HG03432 (cell line): Measurements from ENCODE around the gene CDK2AP2.
A peak's percentile ranks its signal among the peaks of the same experiment; 100 is the strongest.
"Not testable (repeated sequence)": the region's sequence is repeated elsewhere in the genome, so short reads cannot be mapped to it uniquely, and the experiment has no call there.

Experiments
- ATAC-seq: cut with Tn5 transposase; IDR thresholded peaks from one replicate; pipeline ENCODE4 v1.9.1; 2021; ENCODE audit warnings: mild to moderate bottlenecking, moderate library complexity; ENCODE audit not compliant: unreplicated experiment

Gene CDK2AP2

GRCh38 chr11:67524480-67524808, 16.5 kb upstream of the CDK2AP2 start:
- ATAC-seq, result no peak

- no peak for ATAC-seq
These were observed 15.9 kb upstream of the CDK2AP2 start for GRCh38 chr11:67523556-67524479.

GRCh38 chr11:67522844-67523555, 15.0 kb upstream of the CDK2AP2 start, which contains the start of gene CABP2:
Gene CABP2, minus strand, starts transcription at chr11:67523446. Its CDS starts 120 bp downstream, at chr11:67523326.
- no peak for ATAC-seq

GRCh38 chr11:67522338-67522737, 14.4 kb upstream of the CDK2AP2 start:
- no peak for ATAC-seq

- no peak for ATAC-seq
These were observed 14.0 kb upstream of the CDK2AP2 start for GRCh38 chr11:67521924-67522323.

- ATAC-seq, result no peak
These were observed 13.2 kb upstream of the CDK2AP2 start for GRCh38 chr11:67520856-67521824.

- no peak for ATAC-seq
These were observed 11.8 kb upstream of the CDK2AP2 start for GRCh38 chr11:67519726-67520125.

- no peak for ATAC-seq
These were observed 10.0 kb upstream of the CDK2AP2 start for GRCh38 chr11:67517784-67518552.

GRCh38 chr11:67516806-67517205, 8.8 kb upstream of the CDK2AP2 start:
- ATAC-seq, result no peak

- no peak for ATAC-seq
These were observed 6.2 kb upstream of the CDK2AP2 start for GRCh38 chr11:67514116-67514515.

GRCh38 chr11:67511558-67511957, 3.6 kb upstream of the CDK2AP2 start:
- not testable (repeated sequence) for ATAC-seq

- no peak for ATAC-seq
These were observed 2.0 kb upstream of the CDK2AP2 start for GRCh38 chr11:67510023-67510345.

- peak; percentile 45 for ATAC-seq
These were observed 642 bp upstream of the CDK2AP2 start for GRCh38 chr11:67508486-67509121.

- no peak for ATAC-seq
These were observed 609 bp downstream of the CDK2AP2 start for GRCh38 chr11:67507242-67507863.

GRCh38 chr11:67506426-67507051, 1.4 kb downstream of the CDK2AP2 start:
- ATAC-seq, result no peak

- peak; percentile 24 for ATAC-seq
These were observed 2.2 kb downstream of the CDK2AP2 start for GRCh38 chr11:67505605-67506396.

- no peak for ATAC-seq
These were observed 2.9 kb downstream of the CDK2AP2 start, which contains the start of gene PITPNM1 for GRCh38 chr11:67504950-67505581. Gene PITPNM1, minus strand, starts transcription at chr11:67505363. Its CDS starts 1,183 bp downstream, at chr11:67504180.
